Ecto neural progenitor cell (in vitro differentiated cells): ENCODE results near the gene PPM1E.
"Not testable (repeated sequence)": the region's sequence is repeated elsewhere in the genome, so short reads cannot be mapped to it uniquely, and the experiment has no call there.

Experiments used
- DNase-seq: peaks from one replicate; pipeline ENCODE4 v3.0.0-alpha.2; 2018; ENCODE audit warnings: low spot score

PPM1E gene

GRCh38 chr17:58840820-58841612 is 85.4 kb downstream of the PPM1E start:
- DNase-seq, result no peak

GRCh38 chr17:58846413-58846812 is 90.8 kb downstream of the PPM1E start:
- DNase-seq, result not testable (repeated sequence)

- not testable (repeated sequence) for DNase-seq
Observed at GRCh38 chr17:58850106-58850505, 94.5 kb downstream of the PPM1E start.

GRCh38 chr17:58865301-58865700 is 109.6 kb downstream of the PPM1E start:
- no peak for DNase-seq

GRCh38 chr17:58870747-58871146 is 115.1 kb downstream of the PPM1E start:
- no peak for DNase-seq

GRCh38 chr17:58873926-58874325 is 118.3 kb downstream of the PPM1E start:
- DNase-seq, result no peak

- no peak for DNase-seq
Observed at GRCh38 chr17:58875261-58875660, 119.6 kb downstream of the PPM1E start.

- no peak for DNase-seq
Observed at GRCh38 chr17:58884161-58884560, 128.5 kb downstream of the PPM1E start.

- DNase-seq, result no peak
Observed at GRCh38 chr17:58886514-58886913, 130.9 kb downstream of the PPM1E start.

- DNase-seq, result no peak
Observed at GRCh38 chr17:58889928-58890327, 134.3 kb downstream of the PPM1E start.

GRCh38 chr17:58899191-58899590 is 143.5 kb downstream of the PPM1E start:
- DNase-seq, result no peak

GRCh38 chr17:58902322-58902721 is 146.7 kb downstream of the PPM1E start:
- DNase-seq, result no peak

GRCh38 chr17:58911741-58912343 is 156.2 kb downstream of the PPM1E start:
- no peak for DNase-seq

- no peak for DNase-seq
Observed at GRCh38 chr17:58913552-58913951, 157.9 kb downstream of the PPM1E start.

- no peak for DNase-seq
Observed at GRCh38 chr17:58913971-58914769, 158.5 kb downstream of the PPM1E start.

GRCh38 chr17:58917228-58917627 is 161.6 kb downstream of the PPM1E start:
- DNase-seq, result no peak

- no peak for DNase-seq
Observed at GRCh38 chr17:58918072-58918471, 162.4 kb downstream of the PPM1E start.

- DNase-seq, result no peak
Observed at GRCh38 chr17:58918884-58919283, 163.2 kb downstream of the PPM1E start.

- no peak for DNase-seq
Observed at GRCh38 chr17:58920773-58921172, 165.1 kb downstream of the PPM1E start.

GRCh38 chr17:58932956-58933355 is 177.3 kb downstream of the PPM1E start:
- DNase-seq, result no peak

- DNase-seq, result no peak
Observed at GRCh38 chr17:58936295-58936694, 180.6 kb downstream of the PPM1E start.

GRCh38 chr17:58944166-58944565 is 188.5 kb downstream of the PPM1E start:
- DNase-seq, result no peak

GRCh38 chr17:58947411-58947810 is 191.8 kb downstream of the PPM1E start:
- no peak for DNase-seq
